GM23338 (cell line): Measurements from ENCODE around the gene C2.

Experiments
- CTCF ChIP-seq, 2 experiments: fragments of 200-600 bp in 1 of 2; sonication (generic) in 1 of 2; conservative IDR thresholded peaks; 2 replicates each; pipeline versions ENCODE4 v1.5.1 to v1.6.1; 2016 to 2017; ENCODE audit warnings: antibody characterized with exemption in 2 of 2, low read depth in 2 of 2, mild to moderate bottlenecking in 2 of 2, moderate library complexity in 1 of 2
- JUNB ChIP-seq: IDR thresholded peaks from one replicate; pipeline ENCODE4 v1.6.1; 2016; ENCODE audit warnings: antibody characterized with exemption; ENCODE audit not compliant: unreplicated experiment
- POLR2AphosphoS5 ChIP-seq: IDR thresholded peaks from 2 replicates; pipeline ENCODE4 v1.6.1; 2016; ENCODE audit warnings: antibody characterized with exemption, low read depth

- no peak for TF ChIP-seq CTCF (conservative IDR thresholded peaks at IDR 0.05; ENCODE audit: low read depth in 2 of 2)
- TF ChIP-seq POLR2AphosphoS5 = peak; percentile 49; the same call in 1 of the 2 replicates
- TF ChIP-seq JUNB = no peak
These were observed 44.6 kb downstream of the C2 start, which contains the start of gene DXO for GRCh38 chr6:31971993-31972708.
